ENCODE data around the gene MRTFB.

GRCh38 chr16:14131774-14132695, 60.9 kb downstream of the MRTFB start:
- TF ChIP-seq CTCF (conservative IDR thresholded peaks at IDR 0.05; ENCODE audit: low read depth, low read length) (no peak), EZH2 (IDR thresholded peaks at IDR 0.05; ENCODE audit: low read length, unreplicated experiment) (no peak)
